ENCODE measurements around the gene NCBP2. TPM values are rescaled to one million over a fixed set of nuclear protein-coding genes. Genes with fewer than 3 reads are reported as not detected.

NCBP2 gene
- total RNA-seq, 4 donors from 2014 or later: 18.8 to 32.9 (median 27.0) TPM

DNA sequence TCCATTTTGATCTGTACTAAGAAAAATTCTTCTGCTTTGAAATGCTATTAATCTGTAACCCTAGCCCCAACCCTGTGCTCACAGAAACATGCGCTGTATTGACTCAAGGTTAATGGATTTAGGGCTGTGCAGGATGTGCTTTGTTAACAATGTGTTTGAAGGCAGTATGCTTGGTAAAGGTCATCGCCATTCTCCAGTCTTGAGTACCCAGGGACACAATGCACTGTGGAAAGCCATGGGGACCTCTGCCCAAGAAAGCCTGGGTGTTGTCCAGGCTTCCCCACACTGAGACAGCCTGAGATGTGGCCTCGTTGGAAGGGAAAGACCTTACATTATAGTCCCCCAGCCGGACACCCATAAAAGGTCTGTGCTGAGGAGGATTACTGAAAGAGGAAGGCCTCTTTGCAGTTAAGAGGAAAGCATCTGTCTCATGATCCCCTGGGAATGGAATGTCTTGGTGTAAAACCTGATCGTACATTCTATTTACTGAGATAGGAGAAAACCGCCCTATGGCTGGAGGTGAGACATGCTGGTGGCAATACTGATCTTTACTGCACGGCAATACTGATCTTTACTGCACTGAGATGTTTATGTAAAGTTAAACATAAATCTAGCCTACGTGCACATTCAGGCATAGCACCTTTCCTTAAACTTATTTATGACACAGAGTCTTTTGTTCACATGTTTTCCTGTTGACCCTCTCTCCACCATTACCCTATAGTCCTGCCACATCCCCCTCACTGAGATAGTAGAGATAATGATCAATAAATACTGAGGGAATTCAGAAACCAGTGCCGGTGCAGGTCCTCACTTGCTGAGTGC is 20.0 kb upstream of the NCBP2 start:
- WGBS, 2 donors: 77 to 81% methylated on average over 9 of the region's 9 CpGs
- no peak for DNase-seq (ENCODE audit: low spot score in 2 of 2)
- no peak overlapping the region for H3K4me3 ChIP-seq (ENCODE audit: low read depth, poor library complexity, severe bottlenecking)
- TF ChIP-seq, protein P1, sequence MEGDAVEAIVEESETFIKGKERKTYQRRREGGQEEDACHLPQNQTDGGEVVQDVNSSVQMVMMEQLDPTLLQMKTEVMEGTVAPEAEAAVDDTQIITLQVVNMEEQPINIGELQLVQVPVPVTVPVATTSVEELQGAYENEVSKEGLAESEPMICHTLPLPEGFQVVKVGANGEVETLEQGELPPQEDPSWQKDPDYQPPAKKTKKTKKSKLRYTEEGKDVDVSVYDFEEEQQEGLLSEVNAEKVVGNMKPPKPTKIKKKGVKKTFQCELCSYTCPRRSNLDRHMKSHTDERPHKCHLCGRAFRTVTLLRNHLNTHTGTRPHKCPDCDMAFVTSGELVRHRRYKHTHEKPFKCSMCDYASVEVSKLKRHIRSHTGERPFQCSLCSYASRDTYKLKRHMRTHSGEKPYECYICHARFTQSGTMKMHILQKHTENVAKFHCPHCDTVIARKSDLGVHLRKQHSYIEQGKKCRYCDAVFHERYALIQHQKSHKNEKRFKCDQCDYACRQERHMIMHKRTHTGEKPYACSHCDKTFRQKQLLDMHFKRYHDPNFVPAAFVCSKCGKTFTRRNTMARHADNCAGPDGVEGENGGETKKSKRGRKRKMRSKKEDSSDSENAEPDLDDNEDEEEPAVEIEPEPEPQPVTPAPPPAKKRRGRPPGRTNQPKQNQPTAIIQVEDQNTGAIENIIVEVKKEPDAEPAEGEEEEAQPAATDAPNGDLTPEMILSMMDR (IDR thresholded peaks at IDR 0.05): no peak
- no peak for TF ChIP-seq POLR2A (IDR thresholded peaks at IDR 0.05)
- intact Hi-C loops (cut with DNase I; ENCODE audit: low total_unique reads): loop anchor here (10.0 kb wide), 1 partner anchor 128 kb away; no protein-coding TSS in a partner anchor

DNA sequence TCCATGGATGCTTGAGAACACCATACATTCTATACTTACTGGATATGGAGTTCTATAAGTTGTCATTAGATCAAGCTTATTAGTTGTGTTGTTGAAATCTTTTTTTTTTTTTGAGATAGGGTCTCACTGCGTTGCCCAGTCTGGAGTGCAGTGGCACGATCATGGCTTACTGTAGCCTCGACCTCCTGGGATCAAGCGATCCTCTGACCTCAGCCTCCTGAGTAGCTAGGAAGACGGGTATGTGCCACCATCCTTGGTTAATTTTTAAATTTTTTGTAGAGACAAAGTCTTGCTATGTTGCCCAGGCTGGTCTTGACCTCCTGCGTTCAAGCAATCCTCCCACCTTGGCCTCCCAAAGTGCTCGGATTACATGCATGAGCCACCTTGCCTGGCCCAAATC is 12.5 kb upstream of the NCBP2 start:
- H3K4me3 ChIP-seq (ENCODE audit: low read depth, poor library complexity, severe bottlenecking): no peak overlapping the region
- no peak for DNase-seq (ENCODE audit: low spot score in 2 of 2)
- WGBS, 2 donors: 80 to 91% methylated on average over 7 of the region's 7 CpGs
- TF ChIP-seq, protein P1 (IDR thresholded peaks at IDR 0.05): no peak
- no peak for TF ChIP-seq POLR2A (IDR thresholded peaks at IDR 0.05)
- intact Hi-C loops (cut with DNase I; ENCODE audit: low total_unique reads): no loop called here

DNA sequence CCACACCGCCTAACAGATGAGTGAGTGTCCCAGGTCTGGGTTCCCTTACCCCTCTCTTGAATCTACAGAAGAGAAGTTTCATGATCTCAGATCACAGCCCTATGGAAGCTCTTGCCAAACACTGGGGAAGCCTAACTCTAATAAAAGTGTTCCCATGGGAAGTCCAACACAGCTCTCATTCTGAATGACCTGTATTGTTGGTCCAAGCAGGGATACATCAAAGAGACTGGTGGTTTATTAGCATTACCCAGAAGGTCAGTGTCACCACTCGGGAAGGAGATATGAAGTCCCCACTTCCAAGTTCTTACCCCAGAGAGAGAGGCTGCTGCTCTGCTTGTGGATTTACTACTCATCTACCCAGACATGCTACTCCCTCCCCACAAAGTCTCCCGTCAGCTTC is 9.0 kb upstream of the NCBP2 start:
- no peak for DNase-seq (ENCODE audit: low spot score in 2 of 2)
- no peak overlapping the region for H3K4me3 ChIP-seq (ENCODE audit: low read depth, poor library complexity, severe bottlenecking)
- WGBS, 2 donors: 93 to 97% methylated on average over 3 of the region's 3 CpGs
- no peak for TF ChIP-seq POLR2A (IDR thresholded peaks at IDR 0.05)
- TF ChIP-seq, protein P1 (IDR thresholded peaks at IDR 0.05): no peak
- intact Hi-C loops (cut with DNase I; ENCODE audit: low total_unique reads): no loop called here

DNA sequence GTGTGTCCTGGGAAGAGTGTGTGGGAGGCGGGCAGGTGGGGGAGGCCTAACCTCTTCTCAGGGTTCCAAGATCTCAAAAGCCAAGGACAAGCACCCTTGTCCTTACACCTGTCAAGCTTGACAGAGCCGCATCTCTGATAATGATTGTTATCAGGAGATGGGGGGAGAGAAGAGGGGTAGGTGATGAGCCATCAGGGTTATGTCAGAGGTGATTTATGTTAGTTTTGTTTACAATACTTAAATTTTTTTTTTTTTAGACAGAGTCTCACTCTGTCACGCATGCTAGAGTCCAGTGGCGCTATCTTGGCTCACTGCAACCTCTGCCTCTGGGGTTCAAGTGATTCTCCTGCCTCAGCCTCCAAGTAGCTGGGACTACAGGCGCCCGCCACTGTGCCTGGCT is 7.4 kb upstream of the NCBP2 start:
- DNase-seq (ENCODE audit: low spot score in 2 of 2): no peak
- intact Hi-C loops (cut with DNase I; ENCODE audit: low total_unique reads): no loop called here
- WGBS, 2 donors: 93 to 97% methylated on average over 6 of the region's 6 CpGs
- TF ChIP-seq POLR2A (IDR thresholded peaks at IDR 0.05): no peak
- TF ChIP-seq, protein P1 (IDR thresholded peaks at IDR 0.05): no peak
- H3K4me3 ChIP-seq (ENCODE audit: low read depth, poor library complexity, severe bottlenecking): no peak overlapping the region

DNA sequence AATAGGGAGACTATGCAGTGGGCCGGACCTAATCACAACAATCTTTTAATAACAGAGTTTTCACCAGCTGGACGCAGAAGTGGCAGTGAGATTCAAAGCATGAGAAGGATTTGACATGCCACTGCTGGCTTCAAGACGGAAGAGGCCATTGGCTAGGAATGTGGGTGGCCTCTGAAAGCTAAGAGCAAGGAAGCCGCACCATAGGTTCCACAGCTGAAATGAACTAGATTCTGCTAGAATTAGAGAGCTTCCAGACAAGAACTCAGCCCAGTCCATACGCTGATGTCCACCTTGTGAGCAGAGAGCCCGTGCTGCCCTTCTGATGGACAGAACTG is 6.9 kb upstream of the NCBP2 start:
- intact Hi-C loops (cut with DNase I; ENCODE audit: low total_unique reads): no loop called here
- H3K4me3 ChIP-seq (ENCODE audit: low read depth, poor library complexity, severe bottlenecking): no peak overlapping the region
- no peak for DNase-seq (ENCODE audit: low spot score in 2 of 2)
- WGBS, 2 donors: 87 to 88% methylated on average over 6 of the region's 6 CpGs
- TF ChIP-seq POLR2A (IDR thresholded peaks at IDR 0.05): no peak
- TF ChIP-seq, protein P1 (IDR thresholded peaks at IDR 0.05): no peak
